Right atrium auricular region (tissue), 2 donors: ENCODE measurements around the gene LSM14A. TPM values are rescaled to one million over a fixed set of nuclear protein-coding genes. Genes with fewer than 3 reads are reported as not detected.
"Not testable (repeated sequence)": the region's sequence is repeated elsewhere in the genome, so short reads cannot be mapped to it uniquely, and the experiment has no call there.

Experiments used
- DNase-seq: peaks from one replicate; pipeline ENCODE4 v3.0.0-alpha.2; 2019; ENCODE audit warnings: low spot score
- H3K27ac ChIP-seq, 2 donors: fragments of 200-600 bp; sonication (generic); 1 replicate in 1 of 2; 2 replicates in 1 of 2; pipeline ENCODE4 v1.5.1; 2016 to 2019
- H3K27me3 ChIP-seq, 2 donors: fragments of 200-600 bp; sonication (generic); one replicate each; pipeline versions ENCODE4 v1.5.1 to v1.6.0; 2017 to 2019
- H3K36me3 ChIP-seq: fragments of 200-600 bp; sonication (generic); one replicate; pipeline ENCODE4 v1.5.1; 2016
- H3K4me1 ChIP-seq, 2 donors: fragments of 200-600 bp; sonication (generic); one replicate each; pipeline versions ENCODE4 v1.5.1 to v1.6.0; 2017 to 2019
- H3K4me3 ChIP-seq, 2 donors: fragments of 200-600 bp; sonication (generic); 1 replicate in 1 of 2; 2 replicates in 1 of 2; pipeline ENCODE4 v1.5.1; 2017 to 2019; ENCODE audit warnings: mild to moderate bottlenecking in 1 of 2, moderate library complexity in 1 of 2
- H3K9me3 ChIP-seq, 2 donors: fragments of 200-600 bp; sonication (generic); one replicate each; pipeline ENCODE4 v1.5.1; 2019
- total RNA-seq, 2 donors: library from RNA; depleted of rRNA; stranded (reverse); fragments of >200 nt; gene quantifications; one replicate each; pipeline ENCODE4 v1.1.0, GENCODE V29; 2016
- TF ChIP-seq, protein P1 (sequence below), 2 donors: fragments of 200-600 bp; sonication (generic); IDR thresholded peaks; one replicate each; pipeline ENCODE4 v1.5.1; 2019; ENCODE audit warnings: antibody characterized with exemption in 2 of 2

LSM14A gene
- total RNA-seq, 2 donors from 2014 or later = 60.3 to 80.2 TPM

DNA sequence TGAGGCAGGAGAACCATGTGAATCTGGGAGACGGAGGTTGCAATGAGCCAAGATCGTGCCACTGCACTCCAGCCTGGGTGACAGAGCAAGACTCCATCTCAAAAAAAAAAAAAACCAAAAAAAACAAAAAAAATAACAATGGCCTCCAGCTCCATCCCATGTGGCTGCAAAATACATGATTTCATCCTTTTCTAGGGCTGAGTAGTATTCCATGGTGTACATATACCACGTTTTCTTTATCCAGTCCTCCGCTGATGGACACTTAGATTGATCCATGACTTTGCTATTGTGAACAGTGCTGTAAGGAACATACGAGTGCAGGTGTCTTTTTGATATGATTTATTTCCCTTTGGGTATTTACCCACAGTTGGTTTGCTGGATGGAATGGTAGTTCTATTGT is 20.9 kb upstream of the LSM14A start:
- H3K9me3 ChIP-seq = no peaks in the 10 kb centered on the region
- no peak overlapping the region for H3K4me3 ChIP-seq
- no peak for DNase-seq
- no peaks in the 10 kb centered on the region for H3K36me3 ChIP-seq
- TF ChIP-seq, protein P1, sequence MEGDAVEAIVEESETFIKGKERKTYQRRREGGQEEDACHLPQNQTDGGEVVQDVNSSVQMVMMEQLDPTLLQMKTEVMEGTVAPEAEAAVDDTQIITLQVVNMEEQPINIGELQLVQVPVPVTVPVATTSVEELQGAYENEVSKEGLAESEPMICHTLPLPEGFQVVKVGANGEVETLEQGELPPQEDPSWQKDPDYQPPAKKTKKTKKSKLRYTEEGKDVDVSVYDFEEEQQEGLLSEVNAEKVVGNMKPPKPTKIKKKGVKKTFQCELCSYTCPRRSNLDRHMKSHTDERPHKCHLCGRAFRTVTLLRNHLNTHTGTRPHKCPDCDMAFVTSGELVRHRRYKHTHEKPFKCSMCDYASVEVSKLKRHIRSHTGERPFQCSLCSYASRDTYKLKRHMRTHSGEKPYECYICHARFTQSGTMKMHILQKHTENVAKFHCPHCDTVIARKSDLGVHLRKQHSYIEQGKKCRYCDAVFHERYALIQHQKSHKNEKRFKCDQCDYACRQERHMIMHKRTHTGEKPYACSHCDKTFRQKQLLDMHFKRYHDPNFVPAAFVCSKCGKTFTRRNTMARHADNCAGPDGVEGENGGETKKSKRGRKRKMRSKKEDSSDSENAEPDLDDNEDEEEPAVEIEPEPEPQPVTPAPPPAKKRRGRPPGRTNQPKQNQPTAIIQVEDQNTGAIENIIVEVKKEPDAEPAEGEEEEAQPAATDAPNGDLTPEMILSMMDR (IDR thresholded peaks at IDR 0.05) = no peak
- no peaks in the 10 kb centered on the region for H3K27me3 ChIP-seq
- H3K4me1 ChIP-seq = no peaks in the 10 kb centered on the region
- H3K27ac ChIP-seq = no peak overlapping the region

GRCh38 chr19:34154401-34154800 is 17.9 kb upstream of the LSM14A start:
- Histone ChIP-seq H3K4me1 (no peaks in the 10 kb centered on the region), H3K27ac (no peak overlapping the region), H3K9me3 (no peaks in the 10 kb centered on the region), H3K4me3 (no peak overlapping the region), H3K36me3 (no peaks in the 10 kb centered on the region), H3K27me3 (no peaks in the 10 kb centered on the region)
- TF ChIP-seq, protein P1 (IDR thresholded peaks at IDR 0.05) = no peak
- DNase-seq = no peak

DNA sequence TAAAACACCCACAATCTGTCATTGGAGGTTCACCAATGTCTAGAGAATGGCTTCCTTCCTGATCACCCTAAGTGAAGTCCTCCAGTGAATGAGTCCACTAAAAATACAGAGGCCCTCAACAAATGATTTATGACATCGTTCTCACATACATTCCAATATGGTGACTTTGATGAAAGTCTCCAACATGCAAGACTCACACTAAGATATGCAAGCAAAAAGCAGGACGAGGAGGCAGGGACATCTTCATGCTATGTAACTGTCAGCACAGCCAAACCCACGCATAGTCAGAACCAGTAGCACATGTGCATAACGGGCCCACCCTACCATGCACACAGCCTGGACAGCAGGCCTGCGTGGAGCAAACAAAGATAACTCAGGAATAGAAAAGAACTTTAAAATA is 16.6 kb upstream of the LSM14A start:
- H3K36me3 ChIP-seq = no peaks in the 10 kb centered on the region
- DNase-seq = no peak
- TF ChIP-seq, protein P1 (IDR thresholded peaks at IDR 0.05) = no peak

GRCh38 chr19:34158966-34159365 is 13.3 kb upstream of the LSM14A start:
- H3K27me3 ChIP-seq, H3K4me3 ChIP-seq, H3K9me3 ChIP-seq, H3K27ac ChIP-seq, H3K36me3 ChIP-seq, H3K4me1 ChIP-seq, DNase-seq: not testable (repeated sequence)

More for the DNA sequence above, 16.6 kb upstream of the LSM14A start:
- Histone ChIP-seq H3K27me3 (no peaks in the 10 kb centered on the region), H3K4me1 (no peaks in the 10 kb centered on the region), H3K9me3 (no peaks in the 10 kb centered on the region), H3K27ac (no peak overlapping the region), H3K4me3 (no peak overlapping the region)

GRCh38 chr19:34159541-34159940 is 12.8 kb upstream of the LSM14A start:
- H3K27ac ChIP-seq, H3K27me3 ChIP-seq, H3K36me3 ChIP-seq, H3K4me3 ChIP-seq, DNase-seq, H3K4me1 ChIP-seq, H3K9me3 ChIP-seq: not testable (repeated sequence)

DNA sequence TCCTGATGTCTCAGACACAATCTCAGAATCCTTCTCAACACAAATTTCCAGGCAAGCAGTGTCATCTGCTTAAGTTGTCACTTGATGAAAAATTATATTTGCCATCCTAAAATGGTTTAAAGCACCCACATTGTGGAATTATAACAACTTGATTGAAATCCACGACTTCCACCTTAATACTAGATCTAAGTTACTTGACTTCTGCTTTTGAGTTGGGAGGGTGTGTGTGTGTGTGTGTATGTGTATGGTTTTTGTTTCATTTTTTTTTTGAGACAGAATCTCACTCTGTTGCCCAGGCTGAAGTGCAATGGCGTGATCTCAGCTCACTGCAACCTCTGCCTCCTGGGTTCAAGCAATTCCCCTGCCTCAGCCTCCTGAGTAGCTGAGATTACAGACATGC is 10.4 kb upstream of the LSM14A start:
- H3K9me3 ChIP-seq, H3K36me3 ChIP-seq, H3K4me1 ChIP-seq, H3K27me3 ChIP-seq, DNase-seq, H3K27ac ChIP-seq, H3K4me3 ChIP-seq: not testable (repeated sequence)

GRCh38 chr19:34165295-34165738 is 7.0 kb upstream of the LSM14A start:
- TF ChIP-seq, protein P1 (IDR thresholded peaks at IDR 0.05) = no peak
- Histone ChIP-seq H3K4me3 (no peak overlapping the region), H3K4me1 (no peaks in the 10 kb centered on the region), H3K27ac (no peak overlapping the region), H3K9me3 (no peaks in the 10 kb centered on the region), H3K27me3 (no peaks in the 10 kb centered on the region), H3K36me3 (no peaks in the 10 kb centered on the region)
- no peak for DNase-seq

DNA sequence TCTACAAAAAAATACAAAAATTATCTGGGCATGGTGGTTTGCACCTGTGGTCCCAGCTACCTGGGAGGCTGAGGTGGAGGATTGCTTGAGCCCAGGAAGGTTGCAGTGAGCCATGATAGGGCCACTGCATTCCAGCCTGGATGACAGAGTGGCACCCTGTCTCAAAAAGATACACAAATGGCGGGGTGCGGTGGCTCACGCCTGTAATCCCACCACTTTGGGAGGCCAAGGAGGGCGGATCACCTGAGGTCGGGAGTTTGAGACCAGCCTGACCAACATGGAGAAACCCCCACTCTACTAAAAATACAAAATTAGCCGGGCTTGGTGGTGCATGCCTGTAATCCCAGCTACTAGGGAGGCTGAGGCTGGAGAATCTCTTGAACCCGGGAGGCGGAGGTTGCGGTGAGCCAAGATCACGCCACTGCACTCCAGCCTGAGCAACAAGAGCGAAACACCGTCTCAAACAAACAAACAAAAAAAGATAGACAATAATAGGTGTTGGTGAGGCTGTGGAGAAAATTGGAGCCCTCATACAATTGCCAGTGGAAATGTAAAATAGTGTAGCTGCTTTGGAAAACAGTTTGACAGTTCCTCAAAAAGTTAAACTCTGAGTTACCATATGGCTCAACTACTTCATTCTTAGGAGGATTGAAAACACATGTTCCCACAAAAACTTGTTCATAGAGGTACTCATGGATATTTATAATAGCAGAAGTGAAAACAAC is 2.7 kb upstream of the LSM14A start:
- not testable (repeated sequence) for H3K27me3 ChIP-seq, H3K36me3 ChIP-seq, DNase-seq, H3K27ac ChIP-seq, H3K9me3 ChIP-seq, H3K4me3 ChIP-seq
- H3K4me1 ChIP-seq = peaks cover 0 to 23% of the 10 kb centered on the region in 2 donors
